Cortex of kidney (tissue), 1 donor: Measurements from ENCODE around the gene ATR.
"Not testable (repeated sequence)": the region's sequence is repeated elsewhere in the genome, so short reads cannot be mapped to it uniquely, and the experiment has no call there.

Experiments used
- DNase-seq: peaks from one replicate; lab custom pipeline; 2025; lab: John Stamatoyannopoulos, UW

ATR gene

GRCh38 chr3:142578329-142579223 lies at the start of gene ATR:
TSS of gene ATR (minus strand) at chr3:142578733. CDS start at chr3:142578704, 29 bp downstream.
- peak; percentile 40 for DNase-seq

DNA sequence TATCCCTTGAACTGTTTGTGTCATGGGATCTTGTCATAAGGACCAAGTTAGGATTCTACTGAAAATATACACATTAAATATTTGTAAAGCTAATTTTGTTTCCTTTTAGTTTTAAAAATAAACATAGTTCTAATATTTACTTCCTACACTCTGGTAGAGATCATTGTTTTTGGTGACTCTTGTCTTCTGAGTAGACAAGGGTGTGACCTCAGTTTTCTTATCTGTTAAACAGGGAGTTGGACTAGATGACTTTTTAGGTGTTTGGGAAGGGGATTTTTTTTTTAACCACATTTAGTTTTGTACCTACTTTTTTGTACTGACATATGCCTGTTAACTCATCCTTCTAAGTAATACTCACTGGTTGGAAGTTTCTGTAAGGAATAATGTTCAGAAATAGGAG lies 48.4 kb upstream of the ATR start:
- no peak for DNase-seq

- no peak for DNase-seq
Measured at GRCh38 chr3:142625153-142625440, 46.6 kb upstream of the ATR start.

DNA sequence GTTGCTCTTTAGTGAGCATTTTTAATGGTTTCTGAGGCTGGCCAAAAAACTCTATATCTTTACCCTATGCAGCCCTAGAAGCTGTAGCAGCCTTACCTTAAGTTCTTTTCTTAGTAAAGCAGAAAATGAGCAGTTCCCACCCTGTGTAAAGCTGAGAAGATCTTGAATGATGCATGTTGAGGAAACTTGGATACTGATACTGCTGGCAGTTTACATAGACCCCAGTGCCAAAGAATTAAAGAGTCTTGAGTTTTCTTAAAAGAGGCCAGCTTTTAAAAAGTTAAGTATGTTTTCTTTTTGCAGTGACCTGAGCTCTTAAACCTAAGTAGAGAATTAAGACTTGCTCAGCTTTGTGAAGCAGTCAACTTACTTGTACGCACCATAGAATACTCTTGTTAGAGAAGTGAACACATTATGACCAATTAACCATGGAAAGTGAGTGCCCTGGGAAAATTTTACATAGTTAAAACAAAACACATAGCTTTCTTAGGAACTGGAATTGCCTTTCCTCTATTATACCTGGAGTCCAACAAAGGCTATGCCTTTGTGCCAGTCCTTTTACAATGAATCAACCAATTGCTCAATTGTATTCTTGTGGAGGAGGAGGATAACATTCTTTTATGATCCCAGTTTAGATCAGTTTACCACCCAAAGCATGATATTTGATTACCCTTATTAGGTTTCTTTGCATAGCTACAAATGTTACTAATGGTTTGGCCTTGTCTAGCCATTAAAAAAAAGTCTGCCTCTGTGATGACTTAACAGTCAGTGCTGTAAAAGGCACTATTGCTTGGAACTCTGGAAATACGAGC lies 46.0 kb upstream of the ATR start:
- no peak for DNase-seq

GRCh38 chr3:142623194-142623593 lies 44.7 kb upstream of the ATR start:
- no peak for DNase-seq

- no peak for DNase-seq
Measured at GRCh38 chr3:142622405-142622804, 43.9 kb upstream of the ATR start.

DNA sequence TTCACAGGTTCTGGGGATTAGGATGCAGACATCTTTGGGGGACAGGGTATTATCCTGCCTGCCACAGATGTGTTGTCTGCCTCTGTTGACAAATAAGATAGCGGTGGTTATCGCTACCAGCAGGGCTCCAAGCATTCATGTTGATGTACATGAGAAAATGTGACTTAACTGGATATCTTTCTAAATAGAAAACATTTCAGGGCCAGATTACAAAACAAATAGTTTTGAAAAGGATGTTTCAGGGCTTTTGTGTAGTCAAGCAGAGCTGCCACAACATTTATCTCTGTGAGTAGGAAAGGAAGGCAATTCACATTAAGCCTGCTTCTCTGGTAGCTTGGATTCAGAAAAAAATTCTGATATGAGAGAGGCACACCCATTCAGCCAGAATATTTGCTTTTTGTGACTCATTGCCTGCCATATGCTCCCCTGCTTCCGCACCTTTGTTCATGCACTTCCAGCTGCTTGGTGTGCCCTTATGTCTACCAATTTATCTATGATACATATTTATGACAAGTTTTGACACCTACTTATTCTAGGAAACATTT lies 40.5 kb upstream of the ATR start:
- no peak for DNase-seq

- DNase-seq = no peak
Measured at GRCh38 chr3:142615171-142615570, 36.6 kb upstream of the ATR start.

GRCh38 chr3:142614059-142614626 lies 35.6 kb upstream of the ATR start:
- no peak for DNase-seq

DNA sequence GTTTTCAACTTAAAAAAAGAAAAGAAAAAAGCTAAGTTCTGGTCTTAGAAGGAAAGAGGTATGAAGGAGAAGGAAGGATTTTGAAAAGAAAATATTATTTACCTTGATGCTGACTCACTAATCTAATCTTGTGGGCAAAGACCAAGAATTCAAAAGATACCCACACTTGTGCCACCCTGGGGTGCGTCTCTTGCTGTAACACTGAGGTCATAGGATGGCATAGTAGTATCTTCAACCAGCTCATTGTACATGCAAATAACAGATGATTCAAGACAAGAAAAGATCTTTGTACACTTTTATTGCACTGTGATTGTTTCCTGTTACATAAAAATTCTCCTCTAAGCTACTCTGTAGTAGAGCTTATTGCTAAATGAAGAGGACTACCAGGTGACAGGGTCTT lies 35.0 kb upstream of the ATR start:
- no peak for DNase-seq

GRCh38 chr3:142611206-142611605 lies 32.7 kb upstream of the ATR start:
- DNase-seq = no peak

DNA sequence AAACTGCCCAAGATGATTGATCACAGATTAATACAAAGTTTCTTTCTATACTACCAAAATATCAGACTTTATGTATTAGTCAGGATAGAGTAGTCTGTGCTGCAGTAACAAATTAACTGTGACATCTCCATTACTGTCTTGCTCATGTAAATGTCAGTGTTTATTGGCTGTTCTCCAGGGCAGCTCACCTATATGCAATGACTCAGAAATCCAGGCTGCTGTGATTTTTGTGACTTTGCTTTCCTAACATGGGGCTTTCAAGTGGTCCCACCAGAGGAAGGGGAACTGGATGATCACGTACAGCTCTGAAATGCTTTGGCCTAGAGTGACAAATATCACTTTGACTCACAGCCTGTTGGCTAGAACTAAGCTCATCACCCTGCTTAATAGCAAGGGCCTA lies 30.6 kb upstream of the ATR start:
- no peak for DNase-seq

DNA sequence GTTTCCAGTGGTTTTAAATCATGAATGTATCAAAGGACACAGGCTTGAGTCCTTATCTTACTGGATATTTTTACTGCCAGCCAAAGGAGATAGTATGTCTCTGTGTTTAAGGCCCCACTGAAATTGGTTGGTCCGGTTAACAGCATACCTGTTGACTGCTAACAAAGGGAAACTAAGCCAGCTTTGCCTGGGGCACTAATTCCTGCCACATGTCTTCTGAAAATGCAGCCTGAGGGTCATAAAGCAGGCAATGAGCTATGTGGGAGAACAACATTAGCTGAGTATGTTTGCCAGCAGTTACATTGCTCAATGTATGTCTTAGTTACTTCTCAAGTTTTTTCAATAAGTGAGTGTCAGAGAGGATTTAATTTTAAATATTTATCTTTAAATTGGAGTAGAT lies 30.1 kb upstream of the ATR start:
- no peak for DNase-seq

GRCh38 chr3:142604940-142605339 lies 26.4 kb upstream of the ATR start:
- DNase-seq = no peak

DNA sequence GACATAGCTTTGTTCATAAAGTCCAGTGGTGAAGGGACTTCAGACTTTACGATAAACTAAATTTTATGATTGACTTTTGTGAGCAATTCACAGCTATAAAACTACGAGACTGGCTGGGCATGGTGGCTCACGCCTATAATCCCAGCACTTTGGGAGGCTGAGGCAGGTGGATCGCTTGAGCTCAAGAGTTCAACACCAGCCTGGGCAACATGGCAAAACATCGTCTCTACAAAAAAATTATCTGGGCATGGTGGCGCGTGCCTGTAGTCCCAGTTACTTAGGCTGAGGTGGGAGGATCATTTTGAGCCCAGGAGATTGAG lies 24.8 kb upstream of the ATR start:
- not testable (repeated sequence) for DNase-seq

- no peak for DNase-seq
Measured at GRCh38 chr3:142602619-142603385, 24.3 kb upstream of the ATR start.

DNA sequence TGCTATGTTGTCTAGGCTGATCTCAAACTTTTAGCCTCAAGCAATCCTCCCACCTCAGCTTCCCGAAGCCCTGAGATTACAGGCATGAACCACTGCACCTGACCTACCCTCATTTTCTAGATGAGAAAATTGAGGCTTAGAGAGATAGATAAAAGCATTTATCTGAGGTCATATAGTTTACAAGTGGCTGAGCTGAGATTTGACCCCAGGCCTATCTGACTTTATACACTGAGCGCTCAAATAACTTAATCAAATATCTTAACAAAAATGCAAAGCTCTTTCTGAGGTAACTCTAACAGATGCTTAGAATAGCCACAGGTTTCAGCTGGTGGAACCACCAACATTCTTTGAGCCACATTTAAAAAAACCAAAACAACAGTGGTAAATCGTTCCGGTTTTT lies 23.2 kb upstream of the ATR start:
- no peak for DNase-seq

DNA sequence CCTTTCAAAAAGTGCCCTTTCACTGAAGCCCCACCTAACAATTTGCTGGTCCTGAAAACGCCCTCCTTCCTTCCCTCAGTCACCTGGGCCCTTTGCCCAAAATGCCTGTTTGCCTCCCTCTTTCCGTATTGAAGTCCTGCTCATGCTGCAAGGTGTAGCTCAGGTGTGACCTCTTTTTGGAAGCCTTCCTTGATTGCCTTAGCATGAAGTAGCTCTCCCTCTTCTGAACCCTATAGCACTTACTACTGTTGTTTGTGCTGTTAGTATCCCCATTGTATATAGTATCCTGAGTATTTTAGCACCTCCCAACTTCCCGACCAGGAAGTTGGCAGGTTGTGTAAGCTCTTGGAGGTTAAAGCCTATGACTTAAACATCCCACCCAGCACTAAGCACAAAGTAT lies 19.4 kb upstream of the ATR start:
- no peak for DNase-seq

- DNase-seq = no peak
Measured at GRCh38 chr3:142596726-142597088, 18.2 kb upstream of the ATR start.

DNA sequence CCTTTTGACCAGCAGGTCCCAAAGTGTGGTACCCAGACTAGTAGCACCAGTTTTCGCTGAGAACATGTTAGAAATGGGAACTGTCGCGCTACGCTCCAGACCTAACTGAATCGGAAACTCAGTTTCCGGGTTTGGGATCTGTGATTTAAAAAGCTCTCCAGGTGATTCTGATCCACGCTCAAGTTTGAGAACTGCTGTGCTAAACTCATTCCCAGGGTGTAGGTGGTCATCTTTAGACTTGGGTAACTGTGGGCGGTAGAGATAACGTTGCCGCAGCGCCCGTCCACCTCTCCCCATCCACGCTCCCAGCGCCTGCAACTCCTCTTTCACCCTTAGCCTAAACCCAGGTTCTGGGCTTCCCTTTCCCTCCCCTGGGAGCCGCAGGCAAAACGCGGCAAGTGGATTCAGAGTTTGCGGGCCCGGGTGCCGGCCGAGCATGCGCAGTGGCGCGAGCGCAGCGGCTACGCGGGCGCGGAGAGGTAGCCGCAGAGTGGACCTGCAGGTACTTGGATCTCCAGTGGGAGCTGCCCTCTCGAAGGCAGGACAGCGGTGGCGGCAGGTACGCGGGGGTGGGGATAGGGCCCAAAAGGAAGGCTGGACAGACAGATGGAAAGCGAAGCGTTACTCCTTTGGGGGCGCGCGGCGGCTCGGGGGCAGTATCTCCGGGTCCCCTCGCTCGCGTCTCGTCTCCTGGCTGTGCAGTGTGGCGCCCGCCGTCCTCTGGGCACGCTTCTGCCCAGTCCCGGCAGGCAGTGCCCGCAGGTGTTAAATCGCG lies 17.6 kb upstream of the ATR start, which contains the start of gene PLS1:
PLS1 (plus strand) TSS at position 443 of the 775 bp plus-strand sequence. CDS start 67,845 bp downstream, outside the sequence.
- DNase-seq = peak; percentile 82

- no peak for DNase-seq
Measured at GRCh38 chr3:142595581-142595950, 17.0 kb upstream of the ATR start.
